ENCODE data around the gene TMC3.

- TF ChIP-seq RCOR1 (IDR thresholded peaks at IDR 0.05; ENCODE audit: low read length), result no peak
- TF ChIP-seq CTCF (IDR thresholded peaks at IDR 0.05), result no peak
- TF ChIP-seq RFX5 (IDR thresholded peaks at IDR 0.05; ENCODE audit: low read length), result no peak
- TF ChIP-seq NFIC (IDR thresholded peaks at IDR 0.05; ENCODE audit: borderline replicate concordance), result no peak
- TF ChIP-seq REST (IDR thresholded peaks at IDR 0.05; ENCODE audit: low read depth, low read length), result no peak
- no peak for TF ChIP-seq POLR2AphosphoS5 (IDR thresholded peaks at IDR 0.05; ENCODE audit: low read depth, low read length)
Observed at GRCh38 chr15:81363718-81364500, 10.1 kb downstream of the TMC3 start.
